RCC 7860 (cell line): ENCODE measurements around the gene TRPC6.
"Not testable (repeated sequence)": the region's sequence is repeated elsewhere in the genome, so short reads cannot be mapped to it uniquely, and the experiment has no call there.

Experiments
- DNase-seq: peaks from one replicate; pipeline ENCODE4 v3.0.0-alpha.2; 2015; ENCODE audit warnings: low spot score
- FAIRE-seq: peaks from 2 replicates; lab custom pipeline; 2012; peaks lifted over from hg19 to GRCh38; lab: Jason Lieb, UNC

Gene TRPC6

DNA sequence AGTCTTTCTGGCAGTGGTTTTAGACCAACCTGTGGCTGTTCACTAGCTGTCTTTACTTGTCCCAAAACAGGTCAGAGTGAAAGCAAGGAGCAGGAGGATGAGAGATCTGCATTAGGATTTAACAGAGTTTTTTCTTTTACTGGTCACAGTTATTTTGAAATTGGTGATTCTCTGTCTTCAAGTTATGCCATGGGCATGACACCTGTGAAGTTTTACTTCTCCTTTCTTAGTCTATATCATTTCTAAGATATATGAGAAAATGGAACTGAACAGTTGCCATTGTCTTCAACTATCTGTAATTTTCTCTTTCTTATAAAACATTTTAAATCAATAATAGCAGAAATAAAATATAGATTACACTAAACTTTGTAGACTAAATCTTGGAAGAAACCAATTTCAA, 60.6 kb downstream of the TRPC6 start:
- FAIRE-seq (no peak), DNase-seq (no peak)

DNA sequence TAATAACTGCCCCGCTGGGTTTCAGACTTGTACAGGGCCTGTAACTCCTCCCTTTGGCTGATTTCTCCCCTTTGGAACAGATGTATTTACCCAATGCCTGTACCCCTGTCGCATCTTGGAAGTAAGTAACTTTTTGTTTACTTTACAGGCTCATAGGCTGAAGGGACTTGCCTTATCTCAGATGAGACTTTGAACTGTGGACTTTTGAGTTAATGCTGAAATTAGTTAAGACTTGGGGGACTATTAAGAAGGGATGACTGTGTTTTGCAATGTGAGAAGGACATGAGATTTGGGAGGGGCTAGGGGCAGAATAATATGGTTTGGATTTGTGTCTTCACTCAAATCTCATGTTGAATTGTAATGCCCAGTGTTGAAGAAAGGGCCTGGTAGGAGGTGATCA, 62.0 kb downstream of the TRPC6 start:
- FAIRE-seq = no peak

DNA sequence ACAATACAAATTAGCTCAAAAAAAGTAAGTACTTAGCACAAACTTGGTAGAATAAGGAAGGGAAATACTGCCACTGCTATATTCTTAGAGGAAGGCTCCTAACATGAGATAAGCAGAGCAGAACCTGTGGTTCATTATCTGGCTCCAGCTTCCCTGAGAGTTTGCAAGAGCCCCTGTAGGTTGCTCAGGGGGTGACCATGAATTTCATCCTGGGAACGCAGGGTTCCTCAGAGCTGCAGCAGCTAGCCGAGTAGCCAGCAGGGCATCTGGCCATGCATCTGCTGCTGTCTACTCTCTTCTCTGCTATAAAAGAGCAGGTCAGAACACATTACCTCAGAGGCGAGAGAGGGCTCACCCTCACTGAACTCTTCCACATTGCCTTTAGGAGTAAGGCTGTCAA, 67.3 kb downstream of the TRPC6 start:
- FAIRE-seq (no peak), DNase-seq (no peak)

More for the DNA sequence above, 62.0 kb downstream of the TRPC6 start:
- DNase-seq = no peak

DNA sequence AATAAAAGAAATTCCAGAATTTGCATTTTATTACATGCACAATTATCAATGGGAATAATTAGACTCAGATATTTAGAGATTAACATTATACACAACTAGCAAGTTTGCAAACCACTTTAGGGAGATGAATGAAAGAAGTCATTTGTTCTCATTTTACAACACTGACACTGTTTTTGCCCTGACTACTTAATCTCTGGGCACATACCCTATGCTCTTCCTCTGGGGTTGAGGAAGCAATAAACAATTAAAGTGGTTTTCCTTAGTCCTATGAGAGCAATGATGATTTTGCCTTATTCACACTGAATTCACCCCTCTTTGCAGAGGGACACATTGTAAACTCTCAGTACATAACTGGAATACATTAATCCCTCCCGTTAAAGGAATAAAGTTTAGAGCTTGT, 72.7 kb downstream of the TRPC6 start:
- FAIRE-seq (no peak), DNase-seq (no peak)

DNA sequence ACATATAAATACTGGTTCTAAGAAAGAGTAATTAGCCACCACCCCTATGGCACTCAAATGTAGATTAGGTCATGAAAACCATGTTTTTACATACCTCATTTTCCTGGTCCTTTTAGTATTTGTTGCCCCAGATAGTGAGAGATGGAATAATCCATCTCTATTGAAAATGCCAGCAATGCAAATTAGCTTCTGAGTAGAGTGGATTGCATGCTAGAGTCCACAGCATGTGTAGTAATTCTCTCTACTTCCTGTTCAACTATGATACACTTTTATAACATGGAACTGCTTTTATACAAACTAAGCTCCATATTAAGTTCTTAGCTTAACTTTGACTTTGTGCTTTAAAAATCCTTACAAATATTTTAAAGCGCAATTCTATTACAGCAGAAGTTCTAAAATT, 73.2 kb downstream of the TRPC6 start:
- no peak for DNase-seq
- FAIRE-seq = no peak

DNA sequence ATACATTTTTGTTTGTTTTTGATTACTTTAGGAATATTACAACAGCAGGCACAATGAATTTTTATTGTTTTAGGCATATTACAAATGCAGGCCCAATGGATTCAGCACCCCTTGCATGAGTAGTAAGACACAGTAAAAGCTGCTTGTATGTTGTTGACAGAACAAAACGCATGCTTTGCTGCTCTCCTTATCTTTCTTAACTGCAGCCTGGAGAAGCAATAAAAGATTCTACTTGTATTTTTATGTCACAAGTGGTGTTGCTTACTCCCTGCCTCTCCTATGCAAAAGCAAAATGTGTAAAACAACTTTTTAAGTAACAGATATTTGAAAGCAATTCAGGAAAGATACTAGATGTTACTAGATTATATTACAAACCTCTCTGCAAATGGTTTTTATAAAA, 73.9 kb downstream of the TRPC6 start:
- FAIRE-seq (no peak), DNase-seq (no peak)

DNA sequence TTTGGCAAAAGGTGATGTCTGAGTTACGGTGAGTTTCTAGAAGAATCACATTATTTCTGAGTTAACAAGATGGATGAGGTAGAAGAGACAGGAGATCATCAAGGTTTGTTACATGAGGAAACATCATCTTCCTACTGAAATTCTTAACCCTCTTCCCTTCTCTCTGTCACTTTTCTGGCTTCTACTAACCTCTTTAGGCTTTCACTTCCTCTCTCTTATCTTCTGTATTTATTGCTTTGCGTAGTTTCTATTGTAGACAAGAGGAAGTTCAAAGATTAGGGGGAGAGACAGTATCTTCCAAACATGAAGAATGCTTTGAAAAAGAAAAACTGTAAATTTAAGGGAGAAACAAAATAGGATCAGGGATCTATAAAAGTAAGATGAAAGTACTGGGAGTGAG, 75.4 kb downstream of the TRPC6 start:
- DNase-seq (no peak), FAIRE-seq (no peak)

DNA sequence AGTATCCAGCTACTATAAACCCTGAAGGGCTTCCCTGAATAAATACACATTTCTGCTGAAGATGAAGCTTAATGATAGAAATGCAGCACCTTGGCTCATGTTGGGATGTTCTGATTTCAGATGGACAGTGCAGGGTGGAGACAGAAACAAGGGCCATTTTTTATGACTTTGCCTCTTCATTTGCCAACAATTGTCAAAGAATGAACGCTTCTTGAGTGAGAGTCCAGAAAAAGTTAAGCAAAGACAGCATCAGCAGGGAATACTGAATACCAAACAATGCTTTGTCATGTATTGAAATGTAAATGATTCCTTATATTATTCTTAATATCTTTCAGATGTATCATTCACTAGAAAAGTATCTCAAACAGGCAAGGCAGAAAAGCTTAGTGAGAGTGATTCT, 84.9 kb downstream of the TRPC6 start:
- no peak for DNase-seq
- FAIRE-seq = no peak

DNA sequence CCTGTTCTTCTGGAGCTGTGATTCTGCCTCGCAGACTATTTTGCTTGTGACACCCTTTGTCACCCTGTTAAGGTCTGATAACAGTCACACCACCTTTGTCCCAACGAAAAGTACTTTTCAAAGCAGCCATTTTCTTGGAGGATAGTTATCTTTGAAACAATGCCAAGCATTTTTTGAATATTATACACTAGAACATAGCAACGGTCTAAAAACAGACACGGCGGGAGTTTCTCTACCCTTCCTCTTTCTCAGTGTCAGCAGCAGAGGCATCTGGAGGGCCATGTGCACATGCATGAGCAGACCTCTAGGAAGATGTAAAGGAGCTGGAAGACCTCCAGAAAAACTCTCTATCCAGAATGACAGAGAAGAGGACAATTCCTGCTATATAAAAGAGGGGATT, 86.5 kb downstream of the TRPC6 start:
- no peak for FAIRE-seq

DNA sequence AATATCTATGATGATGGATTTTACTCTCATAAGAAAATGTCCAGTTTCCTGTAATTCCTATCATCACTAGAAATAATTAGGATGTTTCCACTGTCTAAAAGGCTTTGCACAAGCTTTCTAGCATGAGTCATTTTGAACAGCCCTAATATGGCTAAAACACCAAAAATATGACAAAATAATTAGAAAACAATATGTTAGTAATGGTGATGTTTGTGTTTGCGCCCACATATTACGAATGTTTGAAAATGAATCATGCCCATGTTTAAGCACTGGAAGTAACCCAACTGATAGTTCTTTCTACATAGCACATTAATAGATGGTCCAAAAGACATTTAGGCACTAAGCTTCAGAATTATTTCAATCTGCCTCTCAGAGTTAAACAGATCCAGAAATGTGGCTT, 96.0 kb downstream of the TRPC6 start:
- no peak for FAIRE-seq
- no peak for DNase-seq

More for the DNA sequence above, 86.5 kb downstream of the TRPC6 start:
- DNase-seq = no peak

DNA sequence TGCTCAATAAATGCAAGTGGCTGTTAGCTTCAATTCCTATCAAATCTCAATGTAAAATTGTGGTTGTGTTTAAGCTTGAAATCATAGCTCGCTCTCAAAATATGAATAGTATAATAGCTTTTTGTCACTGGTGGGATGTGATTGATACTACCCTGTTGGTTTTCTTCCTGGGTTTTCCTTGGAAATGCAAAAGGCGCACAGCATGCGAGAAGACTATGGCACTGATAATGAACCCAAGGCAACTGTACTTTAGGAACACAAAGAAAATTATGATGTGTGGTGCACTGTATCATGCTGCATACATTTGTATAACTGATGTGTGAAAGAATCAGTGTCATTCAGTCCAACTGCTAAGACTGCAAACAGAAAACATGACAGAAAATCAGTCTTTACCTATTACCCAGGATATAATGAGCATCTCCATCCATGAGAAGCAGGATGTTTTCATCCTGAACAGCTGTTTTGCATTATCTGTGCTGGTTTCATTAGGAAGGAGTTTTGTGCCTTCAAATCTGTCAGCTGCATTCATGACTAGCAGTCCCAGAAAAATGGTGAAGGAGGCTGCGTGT, 101.2 kb downstream of the TRPC6 start:
- DNase-seq (no peak), FAIRE-seq (no peak)

DNA sequence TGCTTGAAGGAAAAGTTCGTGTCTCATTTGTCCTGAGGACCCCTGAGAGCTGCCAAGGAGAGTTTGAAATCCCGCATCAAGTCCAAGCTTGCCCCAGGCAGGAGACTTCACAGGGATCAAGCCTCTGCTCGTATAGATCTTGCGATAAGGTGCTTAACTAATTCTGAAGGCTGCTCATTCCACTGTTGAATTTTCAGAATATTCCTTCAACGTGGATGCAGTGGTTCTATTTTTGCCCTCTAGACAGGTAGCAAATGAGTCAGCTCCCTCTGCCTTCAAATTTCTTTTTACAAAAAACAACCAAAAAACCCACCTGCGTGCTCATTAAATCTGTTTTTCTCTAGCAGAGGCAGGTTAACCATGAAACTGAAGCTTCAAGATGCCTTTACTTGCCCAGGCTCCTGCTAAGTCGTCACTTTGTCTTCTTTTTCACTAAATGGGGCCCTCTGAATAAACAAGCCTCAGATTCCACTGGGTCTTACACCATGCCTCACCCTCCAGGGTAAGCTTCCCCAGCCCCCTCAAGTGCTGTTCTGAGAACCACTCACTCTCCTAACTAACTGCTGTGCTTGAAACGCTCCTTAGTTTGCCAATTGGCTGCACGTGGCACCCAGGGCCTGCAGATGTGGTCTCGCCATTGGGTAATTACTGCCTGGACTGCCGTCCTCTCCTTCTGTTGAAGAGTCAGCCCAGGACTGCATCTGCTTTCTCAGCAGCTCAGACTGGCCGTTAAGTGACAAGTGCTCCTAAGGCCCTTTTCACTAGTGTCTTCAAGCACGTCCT, 105.0 kb downstream of the TRPC6 start:
- FAIRE-seq (no peak), DNase-seq (no peak)

DNA sequence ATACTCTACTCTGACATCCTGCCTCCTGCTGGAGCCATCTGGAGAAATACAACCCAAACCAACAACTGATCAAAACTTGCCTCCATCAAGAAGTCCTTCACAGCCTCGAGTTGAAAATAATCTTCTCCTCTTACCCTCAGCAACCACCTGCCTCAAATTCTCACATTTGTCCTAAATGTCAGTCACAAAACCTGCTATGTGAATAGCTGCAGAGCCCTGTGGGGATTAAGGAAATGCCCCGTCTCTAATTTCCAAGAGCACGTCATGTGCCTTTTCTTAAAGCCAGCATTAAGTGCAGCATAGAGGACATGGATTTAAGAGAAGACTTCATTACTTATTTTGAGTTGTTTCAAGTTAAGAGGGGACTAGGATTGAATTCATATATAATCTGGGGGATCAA, 105.9 kb downstream of the TRPC6 start:
- FAIRE-seq (no peak), DNase-seq (no peak)

DNA sequence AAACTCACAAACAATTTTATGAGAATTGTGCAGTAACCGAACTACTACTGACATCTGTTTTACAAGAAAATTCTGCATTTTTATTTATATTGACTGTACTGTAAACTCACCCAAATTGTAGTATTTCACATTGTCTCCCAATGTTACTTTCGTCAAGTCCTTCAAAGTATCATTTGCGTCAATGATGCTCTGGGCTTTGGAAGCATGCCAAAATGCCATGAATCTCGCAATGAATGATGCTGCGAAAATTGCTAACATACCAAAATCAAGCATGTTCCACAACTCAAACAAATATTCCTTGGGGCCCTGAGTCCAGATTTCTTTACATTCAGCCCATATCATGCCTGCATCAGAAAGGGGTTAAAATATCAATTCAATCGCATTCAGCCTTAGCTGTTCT, 107.6 kb downstream of the TRPC6 start:
- DNase-seq = no peak
- no peak for FAIRE-seq

DNA sequence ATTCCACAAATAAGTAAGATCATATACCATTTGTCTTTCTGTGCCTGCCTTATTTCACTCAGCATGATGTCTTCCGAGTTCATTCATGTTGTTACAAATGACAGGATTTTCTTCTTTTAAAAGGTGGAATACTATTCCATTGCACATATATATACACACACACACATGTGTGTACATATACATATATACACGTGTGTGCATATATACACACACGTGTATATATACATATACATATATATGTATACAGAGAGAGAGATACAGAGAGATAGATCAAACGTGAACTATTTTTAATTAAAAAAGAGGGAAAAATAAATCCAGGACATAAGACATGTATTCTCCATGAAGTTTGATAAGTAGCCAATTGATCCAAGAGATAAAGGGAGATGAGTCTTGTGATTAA, 108.1 kb downstream of the TRPC6 start:
- DNase-seq (no peak), FAIRE-seq (no peak)

DNA sequence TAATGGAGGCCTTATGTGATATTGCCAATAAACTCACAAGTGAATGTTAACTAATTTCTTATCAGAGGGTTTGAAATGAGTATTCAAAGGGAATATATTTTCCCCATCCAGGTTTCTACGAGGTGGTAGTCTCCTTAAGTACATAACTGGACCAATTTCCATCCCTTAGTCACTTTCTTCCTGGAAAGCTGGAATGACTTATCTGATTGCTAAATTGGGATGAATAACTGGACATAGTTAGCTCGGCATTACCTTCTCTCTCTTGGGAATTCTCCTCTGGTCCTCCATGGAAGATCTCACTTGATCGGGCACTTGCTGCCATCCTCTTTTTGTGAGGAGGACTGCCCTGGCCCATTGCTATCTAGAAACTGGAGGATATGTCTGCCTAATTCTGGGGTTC, 109.1 kb downstream of the TRPC6 start:
- FAIRE-seq (no peak), DNase-seq (no peak)

DNA sequence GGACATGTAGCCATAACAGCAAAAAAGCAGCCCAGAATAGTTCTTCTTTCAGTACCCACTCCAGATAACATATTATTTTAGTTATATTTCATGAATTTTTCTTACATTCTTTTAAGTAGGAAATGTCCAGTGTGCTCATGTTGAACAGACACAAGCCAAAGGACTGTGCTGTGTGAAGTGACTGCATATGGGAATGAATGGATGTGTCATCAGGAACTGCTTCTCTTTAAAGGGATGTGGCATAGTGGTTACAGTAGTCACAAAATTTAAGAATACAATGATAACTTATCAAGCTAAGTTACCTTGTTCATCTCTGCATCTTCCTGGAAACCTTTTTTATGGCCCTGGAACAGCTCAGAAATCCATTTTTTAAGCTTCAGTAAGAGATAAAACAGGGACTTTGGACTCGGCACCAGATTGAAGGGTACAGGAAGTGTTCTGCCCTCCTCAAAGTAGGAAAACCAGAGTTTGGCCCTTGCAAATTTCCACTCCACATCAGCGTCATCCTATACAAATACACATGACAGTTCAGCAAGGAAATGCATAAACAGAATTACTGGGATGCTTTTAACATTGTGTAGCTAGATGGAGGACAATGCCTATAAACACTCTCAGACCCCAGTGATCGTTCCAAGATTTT, 112.8 kb downstream of the TRPC6 start:
- no peak for FAIRE-seq
- no peak for DNase-seq

DNA sequence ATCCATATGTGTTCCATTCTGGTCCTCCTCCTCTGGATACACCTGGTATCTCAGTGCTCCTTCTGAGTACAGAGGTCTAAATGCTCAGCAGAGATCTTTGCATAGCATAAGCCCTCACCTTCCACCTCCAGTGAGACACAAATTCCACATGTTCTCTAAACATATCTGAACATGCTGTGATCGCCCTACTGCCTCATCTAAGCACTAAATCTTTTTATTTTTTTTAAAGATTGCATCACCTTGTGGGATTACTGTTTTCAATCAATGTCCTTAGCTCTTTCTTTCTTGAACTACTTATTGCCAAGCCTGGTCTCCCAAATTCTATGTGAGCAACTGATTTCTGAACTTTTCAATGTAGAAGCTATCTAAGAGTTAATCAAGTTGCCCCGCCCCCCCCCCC, 113.4 kb downstream of the TRPC6 start:
- no peak for FAIRE-seq
- DNase-seq = no peak

DNA sequence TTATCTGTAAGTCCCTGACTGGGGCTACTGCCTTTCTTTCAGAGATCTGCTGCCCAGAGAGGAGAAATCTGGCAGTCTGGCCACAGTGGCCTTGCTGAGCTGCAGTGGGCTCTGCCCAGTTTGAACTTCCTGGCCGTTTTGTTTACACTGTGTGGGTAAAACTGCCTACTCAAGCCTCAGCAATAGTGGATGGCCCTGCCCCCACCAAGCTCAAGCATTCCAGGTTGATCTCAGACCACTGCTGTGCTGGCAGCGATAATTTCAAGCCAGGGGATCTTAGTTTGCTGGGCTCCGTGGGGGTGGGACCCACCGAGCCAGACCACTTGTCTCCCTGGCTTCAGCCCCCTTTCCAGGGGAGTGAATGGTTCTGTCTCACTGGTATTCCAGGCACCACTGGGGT, 117.5 kb downstream of the TRPC6 start:
- no peak for DNase-seq
- FAIRE-seq = no peak

DNA sequence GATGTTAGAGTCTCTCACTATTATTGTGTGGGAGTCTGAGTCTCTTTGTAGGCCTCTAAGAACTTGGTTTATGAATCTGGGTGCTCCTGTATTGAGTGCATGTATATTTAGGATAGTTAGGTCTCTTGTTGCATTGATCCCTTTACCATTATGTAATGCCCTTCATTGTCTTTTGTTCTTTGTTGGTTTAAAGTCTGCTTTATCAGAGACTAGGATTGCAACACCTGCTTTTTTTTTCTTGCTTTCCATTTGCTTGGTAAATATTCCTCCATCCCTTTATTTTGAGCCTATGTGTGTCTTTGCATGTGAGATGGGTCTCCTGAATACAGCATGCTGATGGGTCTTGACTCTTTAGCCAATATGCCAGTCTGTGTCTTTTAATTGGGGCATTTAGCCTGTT, 119.4 kb downstream of the TRPC6 start:
- FAIRE-seq, DNase-seq: not testable (repeated sequence)

DNA sequence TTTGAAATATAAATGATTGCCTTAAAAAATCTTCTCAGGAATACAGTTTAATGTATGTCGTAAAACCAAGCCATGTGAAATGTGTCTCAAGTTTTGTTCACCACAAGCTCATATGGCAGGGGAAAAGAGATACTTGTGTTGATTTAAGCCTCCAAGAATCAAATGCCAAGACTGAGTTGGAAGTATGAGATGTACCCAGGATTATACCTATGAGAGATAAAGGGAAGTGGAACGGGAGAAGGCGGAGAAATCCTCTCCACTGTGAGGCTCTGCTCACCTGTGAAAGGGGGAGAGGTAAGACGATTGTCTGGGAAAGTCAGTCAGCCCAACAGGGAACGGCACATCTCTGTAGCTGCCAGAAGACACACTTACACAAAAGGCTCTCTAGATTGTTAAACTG, 124.8 kb downstream of the TRPC6 start:
- no peak for FAIRE-seq
- no peak for DNase-seq

DNA sequence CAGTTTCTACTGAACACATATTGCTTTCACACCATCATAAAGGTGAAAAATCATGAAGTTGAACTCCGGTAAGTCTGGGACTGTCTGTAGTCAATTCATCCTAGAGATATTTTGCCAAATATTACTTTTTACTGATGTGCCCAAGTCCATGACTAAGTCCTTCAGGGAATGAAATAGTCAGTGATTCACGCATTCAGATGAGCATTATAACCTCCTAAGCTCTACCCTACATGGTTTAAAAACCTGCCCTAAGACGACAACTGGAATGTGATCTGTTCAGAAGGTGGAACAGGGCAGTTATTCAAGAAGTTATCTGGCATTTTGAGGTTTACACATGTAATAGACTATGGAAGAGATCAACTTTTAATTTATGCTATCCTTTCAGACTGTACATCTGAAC, 125.6 kb downstream of the TRPC6 start:
- DNase-seq (no peak), FAIRE-seq (no peak)
